Kidney (tissue), 14 donors: ENCODE results near the gene GAGE10. TPM values are rescaled to one million over a fixed set of nuclear protein-coding genes. Genes with fewer than 3 reads are reported as not detected.

Experiments
- DNase-seq, 5 donors: peaks; one replicate each; pipeline ENCODE4 v3.0.0-alpha.2; 2013 to 2020
- FAIRE-seq: peaks from 2 replicates; lab custom pipeline; 2012; peaks lifted over from hg19 to GRCh38; lab: Jason Lieb, UNC
- H3K27ac ChIP-seq, 2 donors: one replicate each; pipeline ENCODE4 v1.7.0; 2013; ENCODE audit warnings: low read depth in 2 of 2, low read length in 2 of 2, inconsistent platforms in 1 of 2
- H3K27me3 ChIP-seq: one replicate; pipeline ENCODE4 v1.7.1; 2013; ENCODE audit warnings: low read length, inconsistent platforms; ENCODE audit not compliant: control insufficient read depth, insufficient read depth
- H3K36me3 ChIP-seq, 3 donors: one replicate each; pipeline versions ENCODE4 v1.7.0 to v1.7.1; 2013; ENCODE audit warnings: low read length in 3 of 3, control low read depth in 1 of 3, inconsistent platforms in 1 of 3; ENCODE audit not compliant: insufficient read depth in 3 of 3, control insufficient read depth in 2 of 3
- H3K4me1 ChIP-seq, 3 donors: one replicate each; pipeline versions ENCODE4 v1.7.0 to v1.7.1; 2013; ENCODE audit warnings: low read length in 3 of 3, inconsistent platforms in 1 of 3, low read depth in 1 of 3; ENCODE audit not compliant: control insufficient read depth in 2 of 3, insufficient read depth in 2 of 3
- H3K4me3 ChIP-seq, 3 donors: one replicate each; pipeline versions ENCODE4 v1.7.0 to v1.8.1; 2013; ENCODE audit warnings: low read length in 3 of 3, control low read depth in 1 of 3, inconsistent platforms in 1 of 3
- H3K9ac ChIP-seq, 3 donors: one replicate each; pipeline versions ENCODE4 v1.7.0 to v1.7.1; 2013; ENCODE audit warnings: low read length in 3 of 3, control low read depth in 1 of 3, inconsistent platforms in 1 of 3
- H3K9me3 ChIP-seq, 3 donors: one replicate each; pipeline versions ENCODE4 v1.7.0 to v1.7.1; 2013; ENCODE audit warnings: low read length in 3 of 3, control low read depth in 1 of 3, inconsistent platforms in 1 of 3; ENCODE audit not compliant: control insufficient read depth in 2 of 3, insufficient read depth in 1 of 3
- intact Hi-C: fragments of 100-400 bp; cut with DNase I; formaldehyde crosslinking; loops from one replicate; pipeline ENCODE4 v1.11.1; 2022
- polyA plus RNA-seq: library from polyadenylated mRNA; stranded (reverse); fragments of 350-450 nt; fragmentation: Illumina TruSeq; extraction: RNeasy Lipid Tissue Mini Kit (QIAGEN cat#74804); gene quantifications from one replicate; pipeline ENCODE4 v1.2.3, GENCODE V29; 2014; ENCODE audit warnings: low read depth, low replicate concordance; ENCODE audit not compliant: insufficient read depth
- total RNA-seq: library from RNA; stranded (reverse); fragmentation: NEBNext Ultra II Directional; extraction: Animal tissue kit (Norgen Biotek cat#: 25700); gene quantifications from one replicate; pipeline ENCODE4 v1.2.1, GENCODE V29; 2021
- TF ChIP-seq, protein P1 (sequence below): IDR thresholded peaks from 3 replicates; pipeline ENCODE4 v1.5.1; 2012; ENCODE audit warnings: mild to moderate bottlenecking, moderate library complexity, borderline replicate concordance; ENCODE audit not compliant: insufficient read depth; ENCODE audit errors: extremely low read depth
- donor health status: control.
- donor health status: control.
- donor health status: control.
- donor health status: control.
- donor health status: control.
- donor health status: DM: yes; HTN: yes; CAD: no.
- donor health status: Normal renal cell carcinoma (clear cell type).

GAGE10 gene
- total and polyA plus RNA-seq, 2 donors from 2014 or later: not detected

DNA sequence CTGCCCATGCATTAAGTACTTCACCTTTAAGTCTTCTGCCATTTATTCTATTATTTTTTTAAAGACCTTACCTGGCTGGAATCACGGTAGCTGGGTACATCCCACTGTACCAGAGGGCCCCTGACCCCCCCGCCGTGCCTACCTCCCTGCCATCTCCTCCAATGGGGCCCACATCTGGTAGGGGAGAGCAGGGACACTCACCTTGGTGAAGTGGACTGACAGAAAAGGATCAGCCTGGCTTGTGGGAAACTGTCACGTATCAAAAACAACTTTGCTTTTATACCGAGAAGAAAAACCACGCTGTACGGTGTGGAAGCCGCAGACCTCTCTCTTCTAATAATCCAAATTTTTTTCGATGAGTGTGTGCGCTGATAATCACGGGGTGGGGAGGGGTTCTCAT, 39.0 kb upstream of the GAGE10 start, which contains the start of gene FOXP3:
Gene FOXP3 (minus strand): TSS at position 251 of the 400 bp plus-strand sequence. CDS start 6,205 bp downstream, outside the sequence.
- peak in 1 of 5 donors; percentile 18 for DNase-seq

DNA sequence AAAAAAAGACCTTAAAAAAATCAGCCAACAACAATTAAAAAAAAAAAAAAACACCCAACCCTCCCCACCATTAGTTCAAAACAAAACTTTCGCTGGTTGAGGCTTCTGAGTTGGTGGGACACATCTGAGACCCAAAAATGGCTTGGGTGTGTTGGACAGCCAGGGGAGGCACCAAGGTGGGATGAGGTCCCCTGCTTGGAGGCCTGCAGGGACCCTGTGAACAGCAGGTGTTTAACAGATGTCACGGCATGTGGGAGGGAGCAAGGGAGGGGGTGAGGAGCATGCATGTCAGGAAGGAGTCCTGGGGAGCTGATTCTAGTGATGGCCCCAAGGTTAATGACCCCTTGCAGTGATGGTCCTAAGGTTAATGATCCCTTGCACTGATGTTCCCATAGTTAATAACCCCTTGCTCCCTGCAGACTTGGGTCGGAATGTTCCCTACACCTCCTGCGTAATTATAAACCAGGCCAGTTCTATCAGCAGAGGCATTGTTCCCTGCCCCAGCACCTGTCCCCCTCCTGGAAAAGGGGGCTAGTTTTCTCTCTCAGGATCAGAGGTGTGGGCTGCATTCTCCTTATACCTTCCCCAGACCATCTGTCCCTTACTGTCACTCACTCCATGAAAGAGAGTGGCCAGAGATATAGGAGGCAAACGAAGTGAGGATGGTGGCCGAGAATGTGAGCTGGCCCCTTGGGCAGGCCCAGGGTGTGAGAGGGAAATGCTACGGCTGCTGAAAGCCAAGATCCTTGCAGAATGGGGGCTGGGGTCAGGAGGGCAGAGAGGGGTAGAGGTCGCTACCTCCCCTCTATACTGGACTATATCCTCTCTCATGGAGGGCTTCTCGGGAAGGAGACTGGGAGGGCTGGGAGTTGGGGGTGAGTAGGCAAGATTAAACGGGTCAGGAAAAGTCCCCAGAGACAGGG, 36.7 kb upstream of the GAGE10 start:
- TF ChIP-seq, protein P1, sequence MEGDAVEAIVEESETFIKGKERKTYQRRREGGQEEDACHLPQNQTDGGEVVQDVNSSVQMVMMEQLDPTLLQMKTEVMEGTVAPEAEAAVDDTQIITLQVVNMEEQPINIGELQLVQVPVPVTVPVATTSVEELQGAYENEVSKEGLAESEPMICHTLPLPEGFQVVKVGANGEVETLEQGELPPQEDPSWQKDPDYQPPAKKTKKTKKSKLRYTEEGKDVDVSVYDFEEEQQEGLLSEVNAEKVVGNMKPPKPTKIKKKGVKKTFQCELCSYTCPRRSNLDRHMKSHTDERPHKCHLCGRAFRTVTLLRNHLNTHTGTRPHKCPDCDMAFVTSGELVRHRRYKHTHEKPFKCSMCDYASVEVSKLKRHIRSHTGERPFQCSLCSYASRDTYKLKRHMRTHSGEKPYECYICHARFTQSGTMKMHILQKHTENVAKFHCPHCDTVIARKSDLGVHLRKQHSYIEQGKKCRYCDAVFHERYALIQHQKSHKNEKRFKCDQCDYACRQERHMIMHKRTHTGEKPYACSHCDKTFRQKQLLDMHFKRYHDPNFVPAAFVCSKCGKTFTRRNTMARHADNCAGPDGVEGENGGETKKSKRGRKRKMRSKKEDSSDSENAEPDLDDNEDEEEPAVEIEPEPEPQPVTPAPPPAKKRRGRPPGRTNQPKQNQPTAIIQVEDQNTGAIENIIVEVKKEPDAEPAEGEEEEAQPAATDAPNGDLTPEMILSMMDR: no peak
- H3K27me3 ChIP-seq: no peaks in the 10 kb centered on the region
- no peak for FAIRE-seq
- no peaks in the 10 kb centered on the region for H3K36me3 ChIP-seq
- intact Hi-C loops: no loop called here
- H3K9me3 ChIP-seq: no peaks in the 10 kb centered on the region
- H3K4me1 ChIP-seq: peaks cover 0 to 6% (median 0%) of the 10 kb centered on the region in 3 donors
- no peak overlapping the region for H3K4me3 ChIP-seq
- H3K9ac ChIP-seq: no peak overlapping the region
- H3K27ac ChIP-seq: no peak overlapping the region
- peak in 2 of 5 donors; percentile 10 to 43 for DNase-seq

More for the DNA sequence above, 39.0 kb upstream of the GAGE10 start, which contains the start of gene FOXP3:
- Histone ChIP-seq H3K4me3 (no peak within 1 kb of the TSS), H3K36me3 (no peaks in the 10 kb centered on the region), H3K9me3 (no peaks in the 10 kb centered on the region), H3K27me3 (no peaks in the 10 kb centered on the region), H3K9ac (no peak within 1 kb of the TSS), H3K4me1 (peaks cover 0 to 4% (median 0%) of the 10 kb centered on the region in 3 donors), H3K27ac (no peak within 1 kb of the TSS)
- intact Hi-C loops: no loop called here
- FAIRE-seq: no peak
- TF ChIP-seq, protein P1: no peak

DNA sequence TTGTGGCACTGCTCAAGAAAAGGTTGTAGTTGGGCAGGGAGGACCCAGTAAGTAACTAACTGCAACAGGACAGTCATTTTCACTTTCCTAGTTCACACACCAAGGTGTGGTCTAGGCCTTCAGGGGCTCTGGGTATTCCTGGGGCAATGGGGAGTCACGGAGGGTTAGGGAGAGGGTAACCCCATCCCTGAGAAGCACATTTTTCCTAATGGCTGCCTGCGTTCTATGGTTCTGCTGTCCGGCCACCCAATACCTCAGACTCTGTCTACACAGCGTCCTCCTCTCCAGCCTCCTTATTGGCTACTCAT, 34.8 kb upstream of the GAGE10 start:
- H3K4me1 ChIP-seq: peaks cover 0 to 14% (median 3%) of the 10 kb centered on the region in 3 donors
- TF ChIP-seq, protein P1: no peak
- DNase-seq: no peak
- FAIRE-seq: no peak
- peak overlapping the region; percentile 81 to 93 (median 84) for H3K4me3 ChIP-seq
- no peaks in the 10 kb centered on the region for H3K27me3 ChIP-seq
- intact Hi-C loops: no loop called here
- peak overlapping the region; percentile 88 to 94 for H3K27ac ChIP-seq
- no peaks in the 10 kb centered on the region for H3K9me3 ChIP-seq
- peak overlapping the region; percentile 65 to 81 (median 69) for H3K9ac ChIP-seq
- H3K36me3 ChIP-seq: no peaks in the 10 kb centered on the region
